HG03460 (cell line): Measurements from ENCODE around the gene MRTFB.
"Not testable (repeated sequence)": the region's sequence is repeated elsewhere in the genome, so short reads cannot be mapped to it uniquely, and the experiment has no call there.

Experiments
- ATAC-seq: cut with Tn5 transposase; IDR thresholded peaks from one replicate; pipeline ENCODE4 v1.9.1; 2021; ENCODE audit not compliant: unreplicated experiment

The MRTFB gene

DNA sequence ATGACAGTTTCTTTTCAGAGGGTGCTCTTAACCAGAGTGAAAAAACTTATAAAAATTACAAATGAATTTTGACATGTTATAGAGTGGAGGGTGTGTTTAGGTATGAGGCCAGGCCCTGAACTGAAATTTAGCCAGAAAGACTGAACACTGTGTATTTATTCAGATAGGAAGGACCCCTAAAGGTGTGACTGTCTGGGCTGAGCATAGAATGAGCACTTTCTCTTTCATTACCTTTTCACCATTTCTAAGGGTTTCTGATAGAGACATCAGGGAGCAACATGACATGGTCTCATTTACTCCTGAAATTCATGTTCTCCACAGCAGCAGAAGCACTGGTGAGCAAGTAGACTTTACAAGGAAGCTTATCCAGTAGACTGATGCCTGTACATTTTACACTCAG is 32.9 kb downstream of the MRTFB start:
- ATAC-seq, result no peak

DNA sequence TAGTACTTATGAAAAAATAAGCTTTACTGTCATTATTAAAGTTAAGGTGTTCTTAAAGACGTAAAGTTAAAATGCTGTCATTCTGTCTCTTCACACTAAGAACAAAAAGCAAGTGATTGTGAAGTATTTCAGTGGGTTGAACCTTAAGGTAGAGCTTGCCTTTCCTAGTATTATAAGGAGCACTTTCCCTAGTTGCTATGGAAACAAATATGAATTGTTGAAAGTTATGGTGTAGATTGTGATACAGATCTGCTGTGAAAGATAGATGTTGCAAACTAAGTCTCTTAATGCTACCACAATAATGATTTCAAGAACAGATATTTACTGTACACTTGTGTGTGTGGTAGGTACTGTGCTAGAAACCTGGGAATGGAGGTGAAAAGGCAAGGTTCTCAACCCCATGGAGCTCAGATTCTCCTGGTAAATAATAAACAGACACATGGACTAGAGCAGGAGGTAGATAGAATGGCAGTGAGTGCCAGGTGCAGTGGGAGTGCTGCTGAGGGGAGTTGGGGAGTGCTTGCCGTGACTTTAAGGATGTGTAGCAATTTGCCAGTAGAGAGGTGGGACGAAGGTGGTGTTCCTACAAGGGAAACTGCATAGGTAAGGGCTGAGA is 34.7 kb downstream of the MRTFB start:
- no peak for ATAC-seq

DNA sequence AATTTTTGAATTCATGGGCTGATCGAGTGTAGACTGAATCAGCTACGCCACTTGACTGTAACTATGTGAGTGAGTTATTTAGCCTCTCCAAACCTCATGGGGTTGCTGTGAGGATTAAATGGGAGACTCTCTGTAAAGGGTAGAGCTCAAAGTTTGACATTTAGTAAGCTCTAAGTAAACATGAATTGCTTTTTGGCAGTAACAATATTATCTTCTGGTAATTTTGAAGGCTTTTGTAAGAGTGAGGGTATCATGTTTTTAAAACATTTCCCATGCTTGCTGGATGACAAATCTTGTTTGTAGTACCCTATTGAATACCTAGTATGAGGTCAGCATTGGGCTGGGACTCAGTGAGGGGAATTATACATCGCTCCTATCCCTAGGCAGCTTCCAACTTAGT is 35.3 kb downstream of the MRTFB start:
- ATAC-seq, result no peak

DNA sequence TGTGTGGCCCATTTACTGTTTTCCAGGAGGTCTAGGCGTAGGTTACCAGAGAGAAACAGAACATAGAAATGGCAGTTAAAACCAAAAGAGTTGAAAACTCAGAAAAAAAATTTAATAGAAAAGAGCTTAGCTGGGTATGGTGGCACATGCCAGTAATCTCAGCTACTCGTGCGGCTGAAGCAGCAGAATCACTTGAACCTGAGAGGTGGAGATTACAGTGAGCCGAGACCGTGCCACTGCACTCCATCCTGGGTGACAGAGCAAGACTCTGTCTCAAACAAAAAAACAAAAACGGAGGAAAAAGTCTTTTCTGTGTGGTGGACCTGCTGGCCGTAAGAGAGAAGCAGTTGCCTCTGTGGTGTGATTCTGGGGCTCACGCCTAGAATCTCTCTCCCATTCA is 35.8 kb downstream of the MRTFB start:
- no peak for ATAC-seq

GRCh38 chr16:14109077-14109775 is 38.1 kb downstream of the MRTFB start:
- ATAC-seq, result no peak

DNA sequence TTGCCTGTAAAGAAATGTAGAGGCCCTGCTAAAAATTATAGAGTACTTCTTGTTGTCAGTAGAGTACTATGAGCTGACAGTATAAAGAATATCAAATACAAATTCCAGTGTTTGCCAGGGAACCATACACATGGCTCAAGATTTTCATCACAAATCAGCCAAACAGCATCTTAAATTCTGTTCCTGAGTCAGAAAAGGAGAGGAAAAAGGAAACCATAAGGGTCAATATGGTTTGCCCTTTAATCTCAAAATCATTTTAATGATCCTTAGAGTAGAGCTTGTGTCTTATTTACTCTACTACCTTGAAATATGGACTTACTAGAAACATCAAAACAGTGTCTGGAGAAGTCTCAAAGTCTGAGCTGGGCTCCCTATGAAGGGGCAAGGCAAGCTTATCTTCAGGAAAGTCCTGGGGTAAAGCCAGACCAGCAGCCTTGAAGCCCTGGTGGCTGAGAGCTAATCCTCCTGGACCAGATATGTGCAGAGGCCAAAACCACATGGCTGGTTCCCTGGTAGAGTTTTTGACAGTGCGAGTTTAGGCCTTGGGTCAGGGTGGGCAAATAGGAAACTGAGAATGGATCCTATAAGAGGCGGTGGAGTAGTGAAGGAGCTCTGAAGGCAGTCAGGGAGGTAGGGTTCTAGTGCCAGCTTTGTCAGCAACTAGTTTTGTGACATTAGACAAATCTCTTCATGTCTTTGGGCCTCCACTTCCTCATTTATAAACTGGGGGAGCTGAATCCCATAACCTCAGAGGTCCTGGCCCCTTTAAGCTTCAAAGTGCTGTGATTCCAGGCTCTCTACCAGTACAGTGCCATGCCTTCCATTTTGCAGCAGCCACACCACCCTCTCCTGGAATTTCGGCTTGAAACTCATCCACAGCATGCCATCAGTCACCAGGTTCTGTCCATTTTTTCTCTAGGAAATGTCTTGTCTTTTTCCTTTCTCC is 38.9 kb downstream of the MRTFB start:
- ATAC-seq, result no peak

DNA sequence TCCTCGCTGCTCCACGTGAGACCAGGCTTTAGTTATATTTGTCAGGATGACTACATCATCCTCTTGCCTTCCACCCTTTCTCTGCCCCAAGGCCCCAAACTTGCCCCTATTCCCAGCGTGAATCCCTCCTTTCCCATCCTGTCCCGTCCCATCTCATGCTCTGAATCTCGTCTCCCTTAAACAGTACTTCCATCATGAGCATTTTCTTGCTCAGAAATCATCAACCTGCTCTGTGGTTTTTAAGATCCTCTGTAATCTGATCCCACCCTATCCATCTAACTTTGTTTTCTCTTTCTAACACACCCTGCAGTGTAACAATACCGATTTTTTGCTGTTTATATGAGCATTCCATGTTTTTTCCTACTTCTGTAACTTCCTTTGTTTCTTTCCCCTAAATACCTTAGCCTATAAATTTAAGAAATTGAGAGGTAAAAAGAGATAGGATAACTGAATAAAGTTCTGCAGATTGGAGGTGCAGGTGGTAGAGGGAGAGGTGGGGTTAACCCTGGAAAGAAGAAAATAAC is 39.7 kb downstream of the MRTFB start:
- no peak for ATAC-seq

DNA sequence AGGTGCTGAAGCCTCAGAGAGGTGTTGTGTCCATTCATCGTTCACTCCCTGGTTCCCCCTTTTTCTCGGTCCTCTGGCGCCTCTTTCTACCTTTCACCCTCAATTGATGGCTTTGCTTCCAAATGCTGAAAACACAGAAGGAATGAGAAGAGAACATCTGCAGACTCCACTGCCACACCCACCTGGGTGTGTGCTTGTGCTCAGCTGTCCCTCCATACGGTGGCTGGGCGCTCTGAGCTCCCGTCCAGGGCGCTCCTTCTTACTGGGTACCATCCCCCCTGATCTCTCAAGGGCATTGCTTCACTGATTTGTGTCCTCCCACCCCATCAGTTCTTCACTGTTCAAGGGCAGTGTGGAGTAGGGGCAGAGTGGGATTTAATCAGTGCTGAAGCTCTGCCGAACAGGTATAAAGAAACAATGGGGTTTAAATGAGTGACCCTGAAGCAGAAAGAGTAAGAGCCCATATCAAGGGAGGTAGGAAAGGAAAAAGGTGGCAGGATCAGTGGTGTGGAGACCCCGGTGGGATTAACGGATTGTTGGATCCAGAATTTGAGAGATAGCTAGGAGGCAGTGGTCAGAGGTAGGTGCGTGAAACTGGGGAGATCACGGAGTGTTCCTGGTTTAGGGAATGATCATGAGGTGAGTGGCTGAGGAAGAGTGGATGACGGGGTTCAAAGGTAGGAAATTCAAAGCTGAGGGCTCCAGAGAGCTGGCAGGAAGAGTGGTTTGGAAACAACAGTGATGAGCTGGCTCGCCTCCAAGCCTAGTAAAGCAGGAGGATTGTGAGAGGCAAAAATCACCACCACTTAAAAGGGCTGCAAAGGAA is 40.8 kb downstream of the MRTFB start:
- no peak for ATAC-seq

GRCh38 chr16:14112539-14112856 is 41.4 kb downstream of the MRTFB start:
- no peak for ATAC-seq

GRCh38 chr16:14113344-14113743 is 42.2 kb downstream of the MRTFB start:
- no peak for ATAC-seq

DNA sequence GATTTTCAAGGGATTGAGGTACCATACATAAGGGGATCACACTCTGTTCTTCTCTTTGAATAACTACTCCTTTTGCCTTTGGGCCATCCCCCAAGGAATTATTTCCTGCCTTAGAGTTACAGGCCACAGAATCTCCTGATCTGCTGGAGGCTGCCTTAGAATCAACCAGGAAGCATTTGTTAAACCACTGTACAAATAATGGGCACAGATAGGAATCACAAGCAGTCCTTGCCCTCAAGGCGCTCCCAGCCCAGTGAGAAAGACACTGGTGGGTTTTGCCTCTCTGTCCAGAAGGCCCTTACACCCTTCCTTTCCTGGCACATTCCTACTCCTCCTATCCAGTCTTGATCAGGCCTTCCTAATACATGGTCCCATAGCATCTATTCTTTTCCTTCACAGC is 45.9 kb downstream of the MRTFB start:
- no peak for ATAC-seq

- no peak for ATAC-seq
These were observed 48.7 kb downstream of the MRTFB start for GRCh38 chr16:14119799-14120198.

DNA sequence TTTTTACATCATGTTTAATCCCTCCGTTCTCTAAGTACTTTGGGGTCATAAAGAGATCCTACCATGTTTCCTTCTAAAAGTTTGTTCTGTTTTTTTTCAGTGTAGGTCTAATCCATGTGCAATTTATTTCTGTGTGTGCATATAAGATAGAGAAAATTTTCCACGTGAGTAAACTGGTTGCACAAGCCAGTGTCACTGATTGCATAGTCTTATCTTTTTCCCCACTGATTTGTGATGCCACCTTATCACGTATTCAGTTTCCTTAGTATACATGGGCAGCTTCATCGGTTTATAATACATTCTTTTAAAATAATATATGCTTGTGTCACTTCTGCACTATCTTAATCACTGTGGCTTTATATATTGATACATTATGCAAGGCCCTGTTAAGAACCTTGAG is 49.2 kb downstream of the MRTFB start:
- no peak for ATAC-seq

- no peak for ATAC-seq
These were observed 50.0 kb downstream of the MRTFB start for GRCh38 chr16:14121142-14121541.

GRCh38 chr16:14121872-14122271 is 50.8 kb downstream of the MRTFB start:
- ATAC-seq, result no peak

DNA sequence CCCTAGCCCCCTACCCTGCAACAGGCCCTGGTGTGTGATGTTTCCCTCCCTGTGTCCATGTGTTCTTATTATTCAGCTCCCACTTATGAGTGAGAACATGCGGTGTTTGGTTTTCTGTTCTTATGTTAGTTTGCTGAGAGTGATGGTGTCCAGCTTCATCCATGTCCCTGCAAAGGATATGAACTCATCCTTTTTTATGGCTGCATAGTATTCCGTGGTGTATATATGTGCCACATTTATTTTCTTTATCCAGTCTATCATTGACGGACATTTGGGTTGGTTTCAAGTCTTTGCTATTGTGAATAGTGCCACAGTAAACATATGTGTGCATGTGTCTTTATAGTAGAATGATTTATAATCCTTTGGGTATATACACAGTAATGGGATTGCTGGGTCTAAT is 51.3 kb downstream of the MRTFB start:
- not testable (repeated sequence) for ATAC-seq

DNA sequence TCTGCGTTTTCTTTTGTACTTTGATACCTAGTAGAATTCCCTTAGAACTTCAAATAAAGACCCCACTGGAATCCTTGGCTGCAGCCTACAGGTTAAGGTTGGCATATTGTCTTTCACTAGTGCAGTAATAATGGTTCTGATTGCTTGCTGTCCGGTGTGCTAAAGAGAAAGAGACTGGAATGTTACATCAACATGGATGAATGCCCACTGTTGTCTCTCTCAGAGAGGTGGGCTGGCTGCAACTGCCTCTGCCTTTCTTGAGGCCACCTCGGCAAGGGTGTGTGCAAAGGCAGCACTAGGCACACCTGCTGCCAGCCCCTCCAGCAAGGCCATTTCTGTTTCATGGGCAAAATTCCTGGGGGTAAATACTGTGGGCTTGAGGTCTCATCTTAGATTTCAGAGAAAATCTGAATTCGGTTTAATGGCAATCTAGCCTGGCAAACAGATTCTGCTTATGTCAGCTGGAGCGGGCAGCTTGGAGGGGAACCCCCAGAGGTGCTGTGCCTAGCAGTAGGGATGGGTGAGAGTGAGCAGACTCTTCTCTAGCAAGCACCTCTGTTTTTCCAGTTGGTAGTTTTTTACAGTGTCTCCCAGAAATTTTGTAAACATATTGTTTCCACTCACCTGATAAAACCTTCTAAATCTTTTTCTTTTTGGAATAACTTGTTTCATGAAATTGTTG is 54.0 kb downstream of the MRTFB start:
- no peak for ATAC-seq

- ATAC-seq, result no peak
These were observed 54.6 kb downstream of the MRTFB start for GRCh38 chr16:14125708-14126107.

- ATAC-seq, result no peak
These were observed 57.0 kb downstream of the MRTFB start for GRCh38 chr16:14128097-14128496.

DNA sequence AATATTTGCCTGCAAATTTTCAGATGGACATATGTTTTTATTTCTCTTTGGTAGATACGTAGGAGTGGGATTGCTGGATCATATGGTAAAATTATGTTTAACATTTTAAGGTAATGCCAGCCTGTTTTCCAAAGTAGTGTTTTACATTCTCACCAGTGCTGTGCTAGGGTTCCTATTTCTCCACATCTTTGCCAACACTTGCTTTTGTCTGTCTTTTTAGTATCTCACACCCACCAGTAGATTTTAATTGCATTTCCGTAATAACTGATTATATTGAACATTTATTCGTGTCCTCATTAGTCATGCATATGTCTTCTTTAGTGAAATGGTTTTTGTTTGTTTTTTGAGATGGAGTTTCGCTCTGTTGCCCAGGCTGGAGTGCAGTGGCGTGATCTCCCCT is 58.4 kb downstream of the MRTFB start:
- ATAC-seq, result no peak
